Ramos (cell line): ENCODE measurements around the gene YY1.
"Not testable (repeated sequence)": the region's sequence is repeated elsewhere in the genome, so short reads cannot be mapped to it uniquely, and the experiment has no call there.

ENCODE experiments used
- in situ Hi-C: fragments of 300-500 bp; cut with MboI; formaldehyde crosslinking; loops from one replicate; pipeline ENCODE4 v1.14.3; 2022; ENCODE audit warnings: low sequenced_read_pairs; ENCODE audit not compliant: unreplicated experiment

The YY1 gene

DNA sequence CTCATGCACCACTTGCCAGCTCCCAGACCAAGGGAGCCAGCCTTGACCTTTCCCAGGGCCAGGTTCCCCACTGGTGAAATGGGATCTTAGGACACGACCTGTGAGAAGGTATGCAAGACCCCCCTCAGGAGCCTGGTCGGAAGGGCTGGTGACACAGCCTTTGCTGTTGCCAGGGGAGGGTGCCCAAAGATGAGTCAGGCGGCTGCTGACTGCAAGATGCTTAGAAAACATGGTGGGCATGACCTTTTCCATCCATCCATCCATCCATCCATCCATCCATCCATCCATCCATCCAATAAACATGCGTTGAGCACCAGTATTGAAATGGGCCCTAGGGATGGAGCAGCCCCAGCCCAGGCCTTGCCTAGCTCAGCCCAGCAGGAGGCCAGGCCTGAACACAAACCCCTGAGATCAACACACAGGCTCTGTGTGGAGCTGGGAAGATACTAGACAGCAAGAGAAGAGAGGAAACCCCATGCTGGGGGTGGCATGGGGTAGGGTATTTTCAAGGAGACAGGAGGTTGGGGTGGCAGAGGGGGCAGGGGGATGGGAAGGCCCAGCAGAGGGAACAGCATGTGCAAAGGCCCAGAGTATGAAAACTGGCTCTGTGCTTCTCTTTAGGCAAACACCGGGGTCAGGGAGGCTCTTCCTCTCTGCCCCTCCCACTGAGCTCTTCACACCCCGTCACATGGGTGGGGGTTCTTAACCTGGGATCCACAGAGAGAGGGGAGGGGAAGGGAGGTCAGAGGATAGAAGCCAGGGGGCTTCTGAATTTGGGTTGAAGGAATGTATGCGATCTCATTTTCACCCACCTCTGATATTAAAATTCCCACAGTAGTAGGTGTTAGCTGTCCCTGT lies 26.2 kb upstream of the YY1 start:
- in situ Hi-C loops = no loop called here

DNA sequence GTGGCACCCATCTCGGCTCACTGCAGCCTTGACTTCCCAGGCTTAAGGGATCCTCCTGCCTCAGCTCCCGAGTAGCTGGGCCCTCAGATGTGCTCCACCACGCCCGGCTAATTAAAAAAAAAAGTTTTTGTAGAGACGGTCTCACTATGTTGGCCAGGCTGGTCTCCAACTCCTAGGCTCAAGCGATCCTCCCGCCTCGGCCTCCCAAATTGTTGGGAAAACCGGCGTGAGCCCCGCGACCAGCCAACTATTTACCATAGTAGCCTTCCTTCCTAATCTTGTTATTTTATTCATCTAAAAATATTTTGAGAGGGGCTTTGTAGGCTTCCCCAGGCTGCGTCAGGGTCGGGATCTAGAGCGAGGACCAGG lies 25.4 kb upstream of the YY1 start:
- in situ Hi-C loops = no loop called here

DNA sequence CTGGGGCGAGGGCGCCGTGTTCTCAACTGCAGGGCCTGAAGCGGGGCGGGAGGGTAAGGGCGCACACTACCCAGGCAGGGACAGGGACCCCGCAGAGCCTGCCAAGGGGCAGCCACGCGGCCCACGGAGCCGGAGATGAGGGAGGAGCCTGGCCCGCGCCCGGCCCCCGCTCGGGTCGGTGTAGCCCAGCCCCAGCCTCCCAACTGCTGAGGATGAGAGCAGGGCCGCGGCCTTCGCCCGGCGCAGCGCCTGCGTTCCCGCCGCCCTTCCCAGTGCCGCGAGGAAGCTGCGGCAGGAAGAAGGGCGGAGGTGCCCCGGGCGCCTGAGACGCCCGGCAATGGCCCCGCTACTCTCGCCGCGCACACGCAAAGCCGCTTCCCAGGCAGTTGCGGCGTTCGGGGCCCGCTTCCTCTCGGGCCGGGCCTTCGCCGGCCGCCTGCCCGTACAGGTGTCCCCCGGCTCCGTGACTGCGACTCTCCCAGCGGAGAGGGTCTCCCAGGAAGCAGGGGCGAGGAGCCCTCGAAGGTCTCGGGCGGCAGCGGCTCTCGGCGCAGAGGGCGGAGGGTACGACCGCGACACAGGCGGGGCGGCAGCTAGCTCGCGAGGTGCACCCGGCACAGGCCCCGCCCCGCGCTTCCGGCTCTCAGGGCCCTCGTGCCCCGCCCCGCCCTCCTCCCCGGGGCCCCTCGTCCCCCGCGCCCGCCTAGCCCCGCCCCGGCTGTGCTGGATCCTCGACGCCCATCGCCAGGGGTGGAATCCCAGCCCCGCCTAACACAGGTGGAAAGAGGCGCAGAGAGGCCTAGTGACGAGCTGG lies 24.8 kb upstream of the YY1 start:
- in situ Hi-C loops = no loop called here

DNA sequence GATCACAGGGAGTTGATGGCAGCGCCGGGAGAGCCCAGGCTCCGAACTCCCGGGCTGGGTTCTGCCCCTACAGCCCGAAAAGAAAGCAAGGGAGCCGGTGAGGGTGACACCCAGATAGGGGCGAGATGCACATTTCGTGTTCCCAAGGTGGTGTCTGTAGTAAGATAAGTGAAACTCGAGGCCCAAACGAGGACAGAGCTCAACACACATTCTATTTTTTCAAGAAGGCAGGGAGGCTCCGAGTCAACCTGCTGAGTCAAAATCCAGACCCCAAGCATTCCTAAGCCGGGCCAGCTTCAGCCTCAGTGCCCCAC lies 24.2 kb upstream of the YY1 start:
- in situ Hi-C loops = no loop called here

DNA sequence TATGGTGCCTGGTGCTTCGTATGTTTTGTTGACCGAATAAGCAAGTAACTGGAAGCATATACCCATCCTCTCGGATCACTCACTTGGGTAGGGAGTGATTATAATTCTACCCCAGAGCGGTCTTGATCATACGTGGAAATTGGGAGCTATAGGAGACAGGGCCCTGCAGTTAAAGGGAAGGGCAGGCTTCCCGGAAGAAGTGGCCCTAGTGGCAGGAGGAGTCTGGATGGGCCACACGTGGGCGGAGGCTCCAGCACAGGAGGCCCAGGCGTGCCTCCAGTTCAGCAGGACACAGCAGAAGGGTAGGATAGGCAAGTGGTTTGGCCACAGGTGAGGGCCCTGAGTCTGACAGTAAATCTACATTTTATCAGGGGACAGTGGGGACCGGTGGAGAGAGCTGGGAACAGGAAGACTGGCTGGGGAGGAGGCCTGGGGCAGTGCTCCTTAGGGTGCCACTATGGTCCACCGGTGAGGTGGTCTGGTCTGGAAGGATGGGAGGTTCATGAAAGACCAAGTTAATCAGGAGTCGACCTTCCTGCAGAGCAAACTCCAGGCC lies 23.5 kb upstream of the YY1 start:
- in situ Hi-C loops = no loop called here

DNA sequence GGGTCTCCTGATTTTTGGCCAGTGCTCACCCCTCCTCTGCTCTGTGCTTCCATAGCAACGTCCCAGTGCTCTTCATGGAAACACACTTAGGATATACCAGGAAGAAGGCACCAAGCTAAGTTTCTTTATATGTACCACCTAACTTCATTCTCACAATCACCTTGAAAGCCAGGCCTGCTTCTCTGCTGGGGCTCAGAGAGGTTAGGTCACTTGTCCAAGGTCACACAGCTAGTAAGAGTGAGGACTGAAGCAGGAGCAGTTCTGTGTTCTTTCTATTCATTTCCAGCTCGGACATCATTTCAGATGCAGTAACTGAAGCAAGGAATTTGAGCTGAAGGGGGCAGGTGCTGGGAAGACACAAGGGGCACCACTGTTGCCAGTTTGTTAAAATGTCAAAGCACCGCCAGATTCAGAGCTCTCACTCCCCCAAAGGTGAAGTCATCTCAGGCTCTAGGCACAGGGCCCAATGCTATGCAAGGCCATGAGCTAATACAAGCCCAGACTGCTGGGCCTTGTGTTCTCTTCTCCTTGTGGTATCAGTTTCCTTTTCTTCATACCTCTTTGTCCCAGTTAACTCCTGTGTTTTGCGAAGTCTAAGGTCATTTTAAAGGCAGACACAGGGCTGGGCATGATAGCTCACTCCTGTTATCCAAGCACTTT lies 19.7 kb upstream of the YY1 start:
- in situ Hi-C loops = no loop called here

DNA sequence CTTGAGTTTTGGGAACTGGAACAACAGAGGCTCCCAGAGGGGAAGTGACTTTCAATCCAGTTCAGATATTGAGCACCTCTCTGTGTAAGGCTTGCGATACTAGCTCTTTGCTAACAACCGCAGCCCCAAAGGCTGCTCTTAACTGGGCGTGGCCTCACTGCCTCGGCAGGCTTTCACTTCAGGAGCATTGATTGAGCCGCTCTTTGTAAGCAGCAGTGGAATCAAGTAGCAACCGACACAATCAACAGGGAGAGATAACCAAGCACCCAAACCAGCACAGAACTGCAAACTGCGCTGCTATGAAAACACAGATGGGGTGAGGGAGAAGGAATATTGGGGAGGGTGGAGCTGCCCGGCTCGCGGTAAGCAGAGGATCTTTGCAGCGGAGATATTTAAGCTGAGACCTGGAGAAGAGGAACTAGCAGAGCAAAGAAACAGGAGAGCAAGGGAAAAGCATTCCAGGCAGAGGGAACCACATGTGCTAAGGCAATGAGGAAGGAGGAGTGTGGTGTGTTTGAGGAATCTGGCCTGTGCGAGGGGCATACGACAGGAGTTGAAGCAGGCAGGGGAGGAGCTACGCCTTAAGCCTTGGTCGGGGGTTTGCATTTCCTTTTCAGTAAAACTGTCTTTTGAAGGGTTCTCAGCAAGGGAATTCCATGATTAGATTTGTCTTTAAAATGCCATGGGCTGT lies 17.3 kb upstream of the YY1 start:
- in situ Hi-C loops = no loop called here

DNA sequence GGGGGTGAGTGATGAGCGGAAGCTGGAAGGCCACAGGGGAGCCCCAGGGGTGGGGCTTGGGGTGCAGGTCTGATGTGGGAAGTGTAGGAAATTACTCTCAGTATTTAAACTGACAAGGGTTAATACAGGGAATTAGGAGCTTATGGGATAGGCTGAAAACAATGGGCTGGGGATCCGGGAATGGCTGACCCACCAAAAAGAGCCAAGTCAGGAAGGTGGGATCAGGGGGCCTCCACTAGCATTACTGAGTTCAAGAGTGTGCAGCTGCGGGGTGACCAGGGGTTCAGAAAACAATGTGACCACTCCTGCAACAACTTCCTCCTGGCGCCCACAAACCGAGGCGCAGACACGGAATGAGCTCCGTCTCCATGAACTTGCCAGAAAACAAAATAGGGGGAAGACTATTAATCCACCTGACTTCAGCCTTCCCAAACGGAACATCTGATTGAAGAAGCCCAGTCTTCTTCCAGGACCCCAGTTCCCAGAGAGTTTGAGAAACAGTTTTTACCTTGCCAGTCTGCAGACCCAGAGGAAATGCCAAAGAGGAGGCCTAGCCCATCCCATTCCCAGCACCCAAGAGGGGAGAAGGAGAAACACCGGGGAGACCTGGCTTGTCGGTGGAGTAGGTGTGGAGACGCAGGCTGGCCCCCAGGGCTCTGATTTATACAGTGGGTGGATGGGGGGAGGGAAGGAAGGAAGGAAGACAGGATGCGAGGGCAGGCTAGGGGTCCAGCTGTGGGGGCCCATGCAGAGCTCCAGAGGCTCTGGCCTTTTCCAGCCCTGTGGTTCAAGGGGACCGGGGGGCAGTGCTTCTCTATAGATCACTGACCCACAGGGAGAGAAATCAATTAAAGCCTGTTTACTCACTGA lies 16.5 kb upstream of the YY1 start:
- in situ Hi-C loops = no loop called here

DNA sequence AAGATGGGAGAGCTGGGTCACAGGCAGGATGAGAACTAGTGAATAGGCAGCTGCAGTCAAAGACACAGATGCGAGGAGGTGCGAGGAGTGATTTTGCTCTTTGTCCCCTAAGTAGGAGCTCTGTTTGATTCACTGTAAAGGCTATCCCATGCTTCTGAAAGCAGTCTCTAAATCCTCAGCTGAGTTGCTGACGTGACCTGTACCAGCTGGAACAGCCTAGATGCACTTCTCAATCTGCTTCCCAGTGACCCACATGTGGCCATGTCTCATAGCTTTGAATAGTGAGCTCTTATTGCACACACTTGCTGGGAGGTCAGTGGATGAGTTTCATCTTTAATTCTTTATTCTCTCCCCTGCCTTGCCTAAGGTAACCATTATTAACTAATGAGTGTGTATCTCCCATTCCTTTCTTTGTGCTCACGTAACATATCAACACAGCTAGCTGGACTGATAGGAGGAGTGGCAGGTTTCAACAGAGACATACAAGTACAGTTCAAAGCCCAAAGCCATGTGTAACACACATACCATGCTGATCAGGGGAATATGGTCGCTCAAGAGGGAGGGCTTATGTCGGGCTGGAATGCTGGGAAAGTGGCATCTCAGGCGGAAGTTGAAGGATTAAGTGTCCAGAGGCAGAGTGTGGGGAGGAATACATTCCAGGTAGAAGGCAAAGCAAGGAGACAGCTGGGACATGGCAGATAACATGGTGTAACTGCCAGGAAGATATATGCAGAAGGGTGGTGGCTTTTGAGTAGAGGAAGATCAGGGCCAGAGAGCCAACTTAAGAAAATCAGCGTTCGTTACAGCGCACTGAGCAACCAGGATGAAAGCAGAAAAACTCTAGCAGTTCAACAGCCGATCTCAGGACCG lies 15.4 kb upstream of the YY1 start:
- in situ Hi-C loops = no loop called here

DNA sequence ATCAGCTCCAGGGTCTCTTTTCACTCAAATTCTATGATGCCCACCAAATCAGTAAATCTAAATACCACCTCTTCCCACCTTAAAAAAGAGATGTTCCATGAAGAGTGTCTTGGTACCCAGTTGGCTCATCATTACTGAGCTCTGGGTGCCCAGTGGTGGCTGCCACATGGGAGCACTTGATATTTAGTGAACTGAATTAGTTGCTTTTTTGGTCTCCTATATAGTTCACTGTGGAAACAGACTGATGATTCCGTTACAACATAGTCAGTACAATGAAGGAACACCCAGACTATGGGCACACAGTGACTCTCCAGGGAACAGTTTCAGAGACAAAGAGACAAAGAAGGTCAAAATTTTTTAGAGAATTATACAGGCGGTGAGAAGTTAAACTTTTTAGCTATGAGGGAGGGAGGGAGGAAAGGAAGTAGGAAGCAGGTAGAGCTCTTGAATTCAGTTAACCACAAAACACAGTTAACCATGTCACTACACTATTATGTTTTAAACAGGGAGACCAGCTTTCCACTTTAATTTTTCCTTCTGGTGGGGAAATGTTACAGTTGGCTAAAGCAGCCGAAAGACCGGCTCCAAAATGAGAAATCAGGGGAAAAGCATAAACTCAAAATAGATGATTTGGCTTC lies 14.6 kb upstream of the YY1 start:
- in situ Hi-C loops = no loop called here

DNA sequence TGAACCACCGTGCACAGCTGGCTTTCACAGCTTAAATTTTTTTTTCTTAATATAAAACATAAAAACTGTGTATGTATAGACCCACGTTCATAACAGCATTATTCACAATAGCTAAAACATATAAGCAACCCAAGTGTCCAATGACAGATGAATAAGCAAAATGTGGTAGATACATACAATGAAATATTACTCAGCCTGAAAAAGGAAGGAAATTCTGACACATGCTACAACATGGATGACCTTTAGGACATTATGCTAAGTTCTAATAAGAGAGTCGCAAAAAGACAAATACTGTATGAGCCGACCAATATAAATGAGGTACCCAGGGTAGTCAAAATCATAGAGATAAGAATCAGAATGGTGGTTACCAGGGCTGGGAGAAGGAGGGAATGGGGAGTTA lies 13.8 kb upstream of the YY1 start:
- in situ Hi-C loops = no loop called here

DNA sequence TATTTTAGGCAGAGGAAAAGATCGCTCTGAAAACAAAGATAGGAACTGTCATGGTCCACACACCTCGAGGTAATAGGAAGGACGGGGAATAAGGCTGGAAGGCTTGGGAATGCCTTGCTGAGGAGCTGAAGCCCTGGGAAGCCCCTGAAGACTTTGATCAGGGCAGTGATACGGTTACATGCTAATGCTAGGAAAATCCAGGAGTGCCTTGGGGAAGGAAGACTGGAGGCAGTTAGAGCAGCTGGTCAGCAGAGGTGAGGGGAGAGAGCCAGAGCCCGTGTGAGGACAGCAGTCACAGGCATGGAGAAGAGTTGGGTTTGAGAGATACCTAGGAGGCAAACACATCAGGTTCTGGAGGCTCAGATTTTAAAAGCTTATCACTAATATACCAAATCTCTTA lies 8.6 kb upstream of the YY1 start:
- in situ Hi-C loops = no loop called here

DNA sequence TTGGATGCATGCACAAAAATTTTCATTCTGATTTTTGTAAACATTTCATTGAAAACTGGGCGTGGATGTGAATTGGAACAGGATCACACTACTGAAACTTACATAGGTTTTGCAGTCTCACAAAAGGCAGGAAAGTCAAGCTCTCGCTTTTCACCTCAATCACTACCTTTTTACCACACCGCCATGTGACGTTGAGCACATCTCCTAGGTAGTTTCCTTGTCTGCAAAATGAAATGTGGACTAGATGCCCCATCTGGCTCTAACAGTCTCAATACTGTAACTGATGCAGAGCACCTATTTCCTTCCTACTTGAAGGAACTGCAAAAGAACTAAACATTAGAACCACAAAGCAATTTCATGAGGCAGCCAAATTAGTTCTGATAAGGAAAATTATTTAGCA lies 4.4 kb upstream of the YY1 start:
- in situ Hi-C loops = no loop called here

DNA sequence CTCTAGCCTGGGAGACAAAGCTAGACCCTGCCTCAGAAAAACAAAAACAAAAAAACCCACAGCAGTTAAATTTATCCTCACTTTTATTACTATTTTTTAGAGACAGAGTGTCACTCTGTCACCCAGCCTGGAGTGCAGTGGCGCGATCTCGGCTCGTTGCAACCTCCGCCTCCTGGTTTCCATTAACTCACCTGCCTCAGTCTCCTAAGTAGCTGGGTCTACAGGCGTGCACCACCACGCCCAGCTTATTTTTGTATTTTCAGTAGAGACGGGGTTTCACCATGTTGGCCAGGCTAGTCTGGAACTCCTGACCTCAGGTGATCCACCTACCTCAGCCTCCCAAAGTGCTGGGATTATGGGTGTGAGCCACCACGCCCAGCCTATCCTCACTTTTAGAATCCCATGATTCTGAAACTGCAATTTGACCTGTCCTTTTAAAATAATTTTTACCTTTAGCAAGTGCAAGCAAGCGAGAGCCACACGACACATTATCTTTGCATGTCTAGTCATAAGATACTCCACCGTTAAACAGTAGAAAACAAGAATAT lies 2.6 kb upstream of the YY1 start:
- in situ Hi-C loops = not testable (repeated sequence)

DNA sequence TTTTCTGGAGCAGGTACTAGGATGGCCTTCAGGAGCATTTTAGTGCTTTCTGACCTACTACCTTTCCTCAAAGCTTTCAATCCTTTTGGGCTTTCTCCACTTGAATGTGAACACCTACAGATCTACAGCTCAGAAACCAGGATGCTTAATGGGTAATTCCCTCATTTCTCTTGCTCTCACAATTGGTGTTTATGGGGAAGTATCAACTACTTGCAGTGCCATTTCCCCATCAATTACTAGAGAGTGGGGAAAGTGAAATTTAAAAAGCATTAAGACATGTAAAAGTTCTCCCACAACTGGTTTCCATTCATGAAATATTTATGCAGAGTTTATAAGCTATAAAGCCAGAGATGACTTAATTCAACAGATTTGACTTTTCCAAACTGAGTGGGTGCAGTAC lies 2.1 kb upstream of the YY1 start:
- in situ Hi-C loops = no loop called here

DNA sequence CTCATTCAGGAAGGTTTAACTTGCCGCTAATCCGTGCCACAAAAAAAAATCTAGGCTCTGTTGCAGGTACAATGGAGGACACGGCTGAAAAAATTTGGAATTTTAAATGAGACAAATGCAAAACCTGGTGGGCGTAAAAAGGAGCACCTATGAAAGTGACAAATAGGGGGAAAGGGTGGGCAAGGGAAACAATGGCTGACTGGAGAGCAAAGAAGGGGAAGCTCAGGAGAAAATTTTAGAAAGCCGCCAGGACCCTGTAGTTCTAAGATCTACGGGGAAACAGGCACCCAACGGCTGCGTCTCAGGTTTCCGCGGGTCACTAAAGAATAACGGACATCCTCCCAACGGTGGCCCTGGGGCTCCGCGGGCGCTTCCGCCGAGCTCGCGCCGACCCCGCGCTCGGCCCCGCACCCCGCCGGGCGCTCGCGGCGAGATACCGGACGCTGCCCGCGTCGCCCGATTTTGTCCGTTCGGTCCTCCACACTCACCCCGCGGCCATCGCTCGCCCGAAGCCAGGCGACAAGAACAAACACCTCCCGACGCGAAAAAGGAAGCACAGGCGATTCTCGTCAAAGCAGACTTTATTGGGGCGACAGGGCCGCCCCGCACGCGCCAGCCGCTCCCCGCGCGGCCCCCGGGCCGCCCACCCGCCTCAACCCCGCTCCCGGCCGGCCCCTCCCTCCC lies 1.1 kb upstream of the YY1 start:
- in situ Hi-C loops = no loop called here

DNA sequence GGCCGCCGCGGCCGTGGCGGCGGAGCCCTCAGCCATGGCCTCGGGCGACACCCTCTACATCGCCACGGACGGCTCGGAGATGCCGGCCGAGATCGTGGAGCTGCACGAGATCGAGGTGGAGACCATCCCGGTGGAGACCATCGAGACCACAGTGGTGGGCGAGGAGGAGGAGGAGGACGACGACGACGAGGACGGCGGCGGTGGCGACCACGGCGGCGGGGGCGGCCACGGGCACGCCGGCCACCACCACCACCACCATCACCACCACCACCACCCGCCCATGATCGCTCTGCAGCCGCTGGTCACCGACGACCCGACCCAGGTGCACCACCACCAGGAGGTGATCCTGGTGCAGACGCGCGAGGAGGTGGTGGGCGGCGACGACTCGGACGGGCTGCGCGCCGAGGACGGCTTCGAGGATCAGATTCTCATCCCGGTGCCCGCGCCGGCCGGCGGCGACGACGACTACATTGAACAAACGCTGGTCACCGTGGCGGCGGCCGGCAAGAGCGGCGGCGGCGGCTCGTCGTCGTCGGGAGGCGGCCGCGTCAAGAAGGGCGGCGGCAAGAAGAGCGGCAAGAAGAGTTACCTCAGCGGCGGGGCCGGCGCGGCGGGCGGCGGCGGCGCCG lies 381 bp downstream of the YY1 start:
- in situ Hi-C loops = no loop called here
